ENCODE results near the gene UMODL1. TPM values are rescaled to one million over a fixed set of nuclear protein-coding genes. Genes with fewer than 3 reads are reported as not detected.
A peak's percentile ranks its signal among the peaks of the same experiment; 100 is the strongest.

Gene UMODL1
- total and polyA plus RNA-seq, 2 of the 13 experiments (the other 11 are each of a cell fraction or from before 2014, with no cell fraction given), result not detected

- TF ChIP-seq ERF (CRISPR knock-in tag; IDR thresholded peaks at IDR 0.05), result 0 out of 2 replicates have a peak, but pooled peaks have one; percentile 28
- TF ChIP-seq ZNF777 (CRISPR knock-in tag; IDR thresholded peaks at IDR 0.05), result 0 out of 2 replicates have a peak, but pooled peaks have one; percentile 17
- TF ChIP-seq ZNF547 (CRISPR knock-in tag; IDR thresholded peaks at IDR 0.05), result no peak
- peak; percentile 72; the same call in 1 of the 2 replicates for TF ChIP-seq SP5 (CRISPR knock-in tag; IDR thresholded peaks at IDR 0.05; ENCODE audit: borderline replicate concordance, low read depth)
- peak; percentile 30; the same call in 1 of the 2 replicates for TF ChIP-seq RARA (CRISPR knock-in tag; IDR thresholded peaks at IDR 0.05)
- TF ChIP-seq EEA1 (CRISPR knock-in tag; IDR thresholded peaks at IDR 0.05; ENCODE audit: borderline replicate concordance), result no peak
- TF ChIP-seq GLI4 (CRISPR knock-in tag; IDR thresholded peaks at IDR 0.05; ENCODE audit: borderline replicate concordance), result no peak
- TF ChIP-seq YEATS2 (CRISPR knock-in tag; IDR thresholded peaks at IDR 0.05; ENCODE audit: borderline replicate concordance), result peak; percentile 50; the same call in 1 of the 2 replicates
- 0 out of 2 replicates have a peak, but pooled peaks have one; percentile 19 for TF ChIP-seq PHF8 (CRISPR knock-in tag; IDR thresholded peaks at IDR 0.05)
- TF ChIP-seq KLF16 (CRISPR knock-in tag; IDR thresholded peaks at IDR 0.05), result peak in 1 of 2 experiments; percentile 46; a peak in 1 of 4 replicates
- no peak for TF ChIP-seq BORCS8-MEF2B (CRISPR knock-in tag; IDR thresholded peaks at IDR 0.05)
- no peak for TF ChIP-seq ZFP36L1 (CRISPR knock-in tag; IDR thresholded peaks at IDR 0.05)
- no peak for TF ChIP-seq ZBTB21 (CRISPR knock-in tag; IDR thresholded peaks at IDR 0.05)
- no peak for TF ChIP-seq ZNF773 (CRISPR knock-in tag; IDR thresholded peaks at IDR 0.05; ENCODE audit: borderline replicate concordance)
- TF ChIP-seq, protein P1, sequence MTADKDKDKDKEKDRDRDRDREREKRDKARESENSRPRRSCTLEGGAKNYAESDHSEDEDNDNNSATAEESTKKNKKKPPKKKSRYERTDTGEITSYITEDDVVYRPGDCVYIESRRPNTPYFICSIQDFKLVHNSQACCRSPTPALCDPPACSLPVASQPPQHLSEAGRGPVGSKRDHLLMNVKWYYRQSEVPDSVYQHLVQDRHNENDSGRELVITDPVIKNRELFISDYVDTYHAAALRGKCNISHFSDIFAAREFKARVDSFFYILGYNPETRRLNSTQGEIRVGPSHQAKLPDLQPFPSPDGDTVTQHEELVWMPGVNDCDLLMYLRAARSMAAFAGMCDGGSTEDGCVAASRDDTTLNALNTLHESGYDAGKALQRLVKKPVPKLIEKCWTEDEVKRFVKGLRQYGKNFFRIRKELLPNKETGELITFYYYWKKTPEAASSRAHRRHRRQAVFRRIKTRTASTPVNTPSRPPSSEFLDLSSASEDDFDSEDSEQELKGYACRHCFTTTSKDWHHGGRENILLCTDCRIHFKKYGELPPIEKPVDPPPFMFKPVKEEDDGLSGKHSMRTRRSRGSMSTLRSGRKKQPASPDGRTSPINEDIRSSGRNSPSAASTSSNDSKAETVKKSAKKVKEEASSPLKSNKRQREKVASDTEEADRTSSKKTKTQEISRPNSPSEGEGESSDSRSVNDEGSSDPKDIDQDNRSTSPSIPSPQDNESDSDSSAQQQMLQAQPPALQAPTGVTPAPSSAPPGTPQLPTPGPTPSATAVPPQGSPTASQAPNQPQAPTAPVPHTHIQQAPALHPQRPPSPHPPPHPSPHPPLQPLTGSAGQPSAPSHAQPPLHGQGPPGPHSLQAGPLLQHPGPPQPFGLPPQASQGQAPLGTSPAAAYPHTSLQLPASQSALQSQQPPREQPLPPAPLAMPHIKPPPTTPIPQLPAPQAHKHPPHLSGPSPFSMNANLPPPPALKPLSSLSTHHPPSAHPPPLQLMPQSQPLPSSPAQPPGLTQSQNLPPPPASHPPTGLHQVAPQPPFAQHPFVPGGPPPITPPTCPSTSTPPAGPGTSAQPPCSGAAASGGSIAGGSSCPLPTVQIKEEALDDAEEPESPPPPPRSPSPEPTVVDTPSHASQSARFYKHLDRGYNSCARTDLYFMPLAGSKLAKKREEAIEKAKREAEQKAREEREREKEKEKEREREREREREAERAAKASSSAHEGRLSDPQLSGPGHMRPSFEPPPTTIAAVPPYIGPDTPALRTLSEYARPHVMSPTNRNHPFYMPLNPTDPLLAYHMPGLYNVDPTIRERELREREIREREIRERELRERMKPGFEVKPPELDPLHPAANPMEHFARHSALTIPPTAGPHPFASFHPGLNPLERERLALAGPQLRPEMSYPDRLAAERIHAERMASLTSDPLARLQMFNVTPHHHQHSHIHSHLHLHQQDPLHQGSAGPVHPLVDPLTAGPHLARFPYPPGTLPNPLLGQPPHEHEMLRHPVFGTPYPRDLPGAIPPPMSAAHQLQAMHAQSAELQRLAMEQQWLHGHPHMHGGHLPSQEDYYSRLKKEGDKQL (CRISPR knock-in tag; IDR thresholded peaks at IDR 0.05; ENCODE audit: low read depth), result 0 out of 2 replicates have a peak, but pooled peaks have one; percentile 41
- TF ChIP-seq ZNF564 (CRISPR knock-in tag; IDR thresholded peaks at IDR 0.05), result no peak
- no peak for TF ChIP-seq SRF (IDR thresholded peaks at IDR 0.05; ENCODE audit: low read depth, low read length)
- no peak for TF ChIP-seq ZNF7 (CRISPR knock-in tag; IDR thresholded peaks at IDR 0.05)
- TF ChIP-seq CBX1 (IDR thresholded peaks at IDR 0.05; ENCODE audit: low read depth), result no peak
- TF ChIP-seq SMARCC2 (IDR thresholded peaks at IDR 0.05), result no peak
- TF ChIP-seq CREB3 (CRISPR knock-in tag; IDR thresholded peaks at IDR 0.05), result no peak
- TF ChIP-seq, protein P2, sequence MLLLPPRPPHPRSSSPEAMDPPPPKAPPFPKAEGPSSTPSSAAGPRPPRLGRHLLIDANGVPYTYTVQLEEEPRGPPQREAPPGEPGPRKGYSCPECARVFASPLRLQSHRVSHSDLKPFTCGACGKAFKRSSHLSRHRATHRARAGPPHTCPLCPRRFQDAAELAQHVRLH (CRISPR knock-in tag; IDR thresholded peaks at IDR 0.05; ENCODE audit: borderline replicate concordance, low read depth), result no peak
- no peak for TF ChIP-seq JARID2 (CRISPR knock-in tag; IDR thresholded peaks at IDR 0.05; ENCODE audit: insufficient replicate concordance)
- no peak for TF ChIP-seq ZNF326 (CRISPR knock-in tag; IDR thresholded peaks at IDR 0.05; ENCODE audit: borderline replicate concordance)
These were observed 33.2 kb upstream of the UMODL1 start (continued) for GRCh38 chr21:42037943-42038342.
